GM12878 (cell line): ENCODE measurements around the gene CEACAM21.

Source experiments
- EP300 ChIP-seq, 2 experiments: fragments of 150-350 bp in 1 of 2; IDR thresholded peaks; 2 replicates each; pipeline ENCODE4 v1.6.1; 2011 to 2012; ENCODE audit warnings: low read depth in 2 of 2, low read length in 2 of 2, borderline replicate concordance in 1 of 2, improper control_type of control experiment in 1 of 2, inconsistent platforms in 1 of 2; ENCODE audit not compliant: control insufficient read depth in 1 of 2
- EZH2 ChIP-seq: IDR thresholded peaks from 2 replicates; pipeline ENCODE4 v1.6.1; 2012; ENCODE audit warnings: low read depth, mild to moderate bottlenecking, control low read depth, inconsistent platforms, low read length, borderline replicate concordance; ENCODE audit not compliant: control insufficient read depth
- MEF2B ChIP-seq: fragments of 450-650 bp; IDR thresholded peaks from 2 replicates; pipeline ENCODE4 v1.6.1; 2018; ENCODE audit warnings: mild to moderate bottlenecking, moderate library complexity; ENCODE audit not compliant: partially characterized antibody, poor library complexity, severe bottlenecking
- MXI1 ChIP-seq: fragments of 150-350 bp; IDR thresholded peaks from 2 replicates; pipeline ENCODE4 v1.6.1; 2011; ENCODE audit warnings: low read depth, mild to moderate bottlenecking, inconsistent platforms, low read length, improper control_type of control experiment
- NR2C2 ChIP-seq: IDR thresholded peaks from 2 replicates; pipeline ENCODE4 v1.6.1; 2011; ENCODE audit warnings: borderline replicate concordance, low read depth; ENCODE audit not compliant: control insufficient read depth, insufficient read length
- POLR2A ChIP-seq: IDR thresholded peaks from 2 replicates; pipeline ENCODE4 v1.6.1; 2011; ENCODE audit warnings: low read depth, mild to moderate bottlenecking, low read length
- RUNX3 ChIP-seq: IDR thresholded peaks from 2 replicates; pipeline ENCODE4 v1.6.1; 2012; ENCODE audit warnings: low read length, inconsistent platforms
- STAT1 ChIP-seq: fragments of 450-650 bp; conservative IDR thresholded peaks from 2 replicates; pipeline ENCODE4 v1.6.1; 2014; ENCODE audit warnings: antibody characterized with exemption, mild to moderate bottlenecking
- TAF1 ChIP-seq: IDR thresholded peaks from 2 replicates; pipeline ENCODE4 v1.6.1; 2011; ENCODE audit warnings: mild to moderate bottlenecking, low read depth, low read length, borderline replicate concordance
- TF ChIP-seq, protein P1 (sequence below): fragments of 150-350 bp; IDR thresholded peaks from 2 replicates; pipeline ENCODE4 v1.6.1; 2016; ENCODE audit warnings: low read depth, low read length
- TF ChIP-seq, protein P2 (sequence below): IDR thresholded peaks from 2 replicates; pipeline ENCODE4 v1.6.1; 2012; ENCODE audit warnings: low read length, inconsistent platforms
- TF ChIP-seq, protein P3 (sequence below), 3 experiments: IDR thresholded peaks in 2 of 3; conservative IDR thresholded peaks in 1 of 3; 2 replicates each; pipeline ENCODE4 v1.5.1; 2011; ENCODE audit warnings: low read depth in 3 of 3, low read length in 3 of 3, mild to moderate bottlenecking in 3 of 3, control low read depth in 2 of 3, moderate library complexity in 2 of 3, inconsistent platforms in 1 of 3, mixed read lengths in 1 of 3; ENCODE audit not compliant: control insufficient read depth in 2 of 3, insufficient read depth in 1 of 3; ENCODE audit errors: extremely low read depth in 1 of 3
- TF ChIP-seq, protein P4 (sequence below): fragments of 450-650 bp; conservative IDR thresholded peaks from 2 replicates; pipeline ENCODE4 v1.6.1; 2017; ENCODE audit warnings: mild to moderate bottlenecking, moderate library complexity

DNA sequence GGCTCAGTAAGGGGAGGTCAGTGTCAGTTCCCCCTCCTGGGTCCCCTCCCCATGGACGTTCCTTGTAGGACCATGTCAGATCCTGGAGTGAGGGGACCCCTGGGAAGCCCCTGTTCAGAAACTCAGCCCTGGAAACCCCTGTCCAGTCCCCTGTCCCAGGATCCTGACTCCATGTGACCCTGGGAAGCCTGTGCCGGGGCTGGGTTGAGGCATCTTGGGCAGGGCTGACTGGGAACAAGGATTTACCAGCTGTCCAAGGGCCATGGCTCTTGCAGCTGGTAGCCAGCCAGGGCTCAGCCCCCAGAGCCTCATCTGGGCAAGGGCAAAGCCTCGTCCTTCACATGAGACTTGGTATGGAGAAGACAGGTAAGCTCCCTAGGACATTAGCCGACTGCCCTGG is 25.8 kb downstream of the CEACAM21 start:
- TF ChIP-seq MXI1, result no peak
- TF ChIP-seq STAT1, result no peak
- TF ChIP-seq EP300 (IDR thresholded peaks at IDR 0.05; ENCODE audit: borderline replicate concordance in 1 of 2, control insufficient read depth in 1 of 2, low read depth in 2 of 2, low read length in 2 of 2), result no peak
- no peak for TF ChIP-seq TAF1
- TF ChIP-seq, protein P1, sequence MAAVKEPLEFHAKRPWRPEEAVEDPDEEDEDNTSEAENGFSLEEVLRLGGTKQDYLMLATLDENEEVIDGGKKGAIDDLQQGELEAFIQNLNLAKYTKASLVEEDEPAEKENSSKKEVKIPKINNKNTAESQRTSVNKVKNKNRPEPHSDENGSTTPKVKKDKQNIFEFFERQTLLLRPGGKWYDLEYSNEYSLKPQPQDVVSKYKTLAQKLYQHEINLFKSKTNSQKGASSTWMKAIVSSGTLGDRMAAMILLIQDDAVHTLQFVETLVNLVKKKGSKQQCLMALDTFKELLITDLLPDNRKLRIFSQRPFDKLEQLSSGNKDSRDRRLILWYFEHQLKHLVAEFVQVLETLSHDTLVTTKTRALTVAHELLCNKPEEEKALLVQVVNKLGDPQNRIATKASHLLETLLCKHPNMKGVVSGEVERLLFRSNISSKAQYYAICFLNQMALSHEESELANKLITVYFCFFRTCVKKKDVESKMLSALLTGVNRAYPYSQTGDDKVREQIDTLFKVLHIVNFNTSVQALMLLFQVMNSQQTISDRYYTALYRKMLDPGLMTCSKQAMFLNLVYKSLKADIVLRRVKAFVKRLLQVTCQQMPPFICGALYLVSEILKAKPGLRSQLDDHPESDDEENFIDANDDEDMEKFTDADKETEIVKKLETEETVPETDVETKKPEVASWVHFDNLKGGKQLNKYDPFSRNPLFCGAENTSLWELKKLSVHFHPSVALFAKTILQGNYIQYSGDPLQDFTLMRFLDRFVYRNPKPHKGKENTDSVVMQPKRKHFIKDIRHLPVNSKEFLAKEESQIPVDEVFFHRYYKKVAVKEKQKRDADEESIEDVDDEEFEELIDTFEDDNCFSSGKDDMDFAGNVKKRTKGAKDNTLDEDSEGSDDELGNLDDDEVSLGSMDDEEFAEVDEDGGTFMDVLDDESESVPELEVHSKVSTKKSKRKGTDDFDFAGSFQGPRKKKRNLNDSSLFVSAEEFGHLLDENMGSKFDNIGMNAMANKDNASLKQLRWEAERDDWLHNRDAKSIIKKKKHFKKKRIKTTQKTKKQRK, result no peak
- TF ChIP-seq MEF2B, result no peak
- no peak for TF ChIP-seq EZH2
- TF ChIP-seq, protein P2, sequence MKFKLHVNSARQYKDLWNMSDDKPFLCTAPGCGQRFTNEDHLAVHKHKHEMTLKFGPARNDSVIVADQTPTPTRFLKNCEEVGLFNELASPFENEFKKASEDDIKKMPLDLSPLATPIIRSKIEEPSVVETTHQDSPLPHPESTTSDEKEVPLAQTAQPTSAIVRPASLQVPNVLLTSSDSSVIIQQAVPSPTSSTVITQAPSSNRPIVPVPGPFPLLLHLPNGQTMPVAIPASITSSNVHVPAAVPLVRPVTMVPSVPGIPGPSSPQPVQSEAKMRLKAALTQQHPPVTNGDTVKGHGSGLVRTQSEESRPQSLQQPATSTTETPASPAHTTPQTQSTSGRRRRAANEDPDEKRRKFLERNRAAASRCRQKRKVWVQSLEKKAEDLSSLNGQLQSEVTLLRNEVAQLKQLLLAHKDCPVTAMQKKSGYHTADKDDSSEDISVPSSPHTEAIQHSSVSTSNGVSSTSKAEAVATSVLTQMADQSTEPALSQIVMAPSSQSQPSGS, result no peak
- no peak for TF ChIP-seq RUNX3
- no peak for TF ChIP-seq POLR2A
- TF ChIP-seq NR2C2, result no peak
- TF ChIP-seq, protein P3, sequence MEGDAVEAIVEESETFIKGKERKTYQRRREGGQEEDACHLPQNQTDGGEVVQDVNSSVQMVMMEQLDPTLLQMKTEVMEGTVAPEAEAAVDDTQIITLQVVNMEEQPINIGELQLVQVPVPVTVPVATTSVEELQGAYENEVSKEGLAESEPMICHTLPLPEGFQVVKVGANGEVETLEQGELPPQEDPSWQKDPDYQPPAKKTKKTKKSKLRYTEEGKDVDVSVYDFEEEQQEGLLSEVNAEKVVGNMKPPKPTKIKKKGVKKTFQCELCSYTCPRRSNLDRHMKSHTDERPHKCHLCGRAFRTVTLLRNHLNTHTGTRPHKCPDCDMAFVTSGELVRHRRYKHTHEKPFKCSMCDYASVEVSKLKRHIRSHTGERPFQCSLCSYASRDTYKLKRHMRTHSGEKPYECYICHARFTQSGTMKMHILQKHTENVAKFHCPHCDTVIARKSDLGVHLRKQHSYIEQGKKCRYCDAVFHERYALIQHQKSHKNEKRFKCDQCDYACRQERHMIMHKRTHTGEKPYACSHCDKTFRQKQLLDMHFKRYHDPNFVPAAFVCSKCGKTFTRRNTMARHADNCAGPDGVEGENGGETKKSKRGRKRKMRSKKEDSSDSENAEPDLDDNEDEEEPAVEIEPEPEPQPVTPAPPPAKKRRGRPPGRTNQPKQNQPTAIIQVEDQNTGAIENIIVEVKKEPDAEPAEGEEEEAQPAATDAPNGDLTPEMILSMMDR (IDR thresholded peaks at IDR 0.05 in 2 of 3, conservative IDR thresholded peaks at IDR 0.05 in 1 of 3; ENCODE audit: control insufficient read depth in 2 of 3, extremely low read depth in 1 of 3, insufficient read depth in 1 of 3, low read depth in 3 of 3, low read length in 3 of 3), result no peak
- TF ChIP-seq, protein P4, sequence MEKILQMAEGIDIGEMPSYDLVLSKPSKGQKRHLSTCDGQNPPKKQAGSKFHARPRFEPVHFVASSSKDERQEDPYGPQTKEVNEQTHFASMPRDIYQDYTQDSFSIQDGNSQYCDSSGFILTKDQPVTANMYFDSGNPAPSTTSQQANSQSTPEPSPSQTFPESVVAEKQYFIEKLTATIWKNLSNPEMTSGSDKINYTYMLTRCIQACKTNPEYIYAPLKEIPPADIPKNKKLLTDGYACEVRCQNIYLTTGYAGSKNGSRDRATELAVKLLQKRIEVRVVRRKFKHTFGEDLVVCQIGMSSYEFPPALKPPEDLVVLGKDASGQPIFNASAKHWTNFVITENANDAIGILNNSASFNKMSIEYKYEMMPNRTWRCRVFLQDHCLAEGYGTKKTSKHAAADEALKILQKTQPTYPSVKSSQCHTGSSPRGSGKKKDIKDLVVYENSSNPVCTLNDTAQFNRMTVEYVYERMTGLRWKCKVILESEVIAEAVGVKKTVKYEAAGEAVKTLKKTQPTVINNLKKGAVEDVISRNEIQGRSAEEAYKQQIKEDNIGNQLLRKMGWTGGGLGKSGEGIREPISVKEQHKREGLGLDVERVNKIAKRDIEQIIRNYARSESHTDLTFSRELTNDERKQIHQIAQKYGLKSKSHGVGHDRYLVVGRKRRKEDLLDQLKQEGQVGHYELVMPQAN, result no peak
